ENCODE measurements around the gene MSANTD1. TPM values are rescaled to one million over a fixed set of nuclear protein-coding genes. Genes with fewer than 3 reads are reported as not detected.

MSANTD1 gene
- total and polyA plus RNA-seq, 2 donors (not counting 1 experiment from before 2014, with no cell fraction given) = 0.78 to 5.5 TPM

Other genes starting within 250 kb of the MSANTD1 start
- 0.84 TPM in 1 of 2 replicates, not detected in the other for gene HTT-AS, start 174.6 kb upstream of the MSANTD1 start, total RNA-seq
- not detected in 2 replicates for gene HTT-AS, start 174.6 kb upstream of the MSANTD1 start, polyA plus RNA-seq
- gene HTT, start 174.5 kb upstream of the MSANTD1 start, total RNA-seq = 182 and 195 TPM in 2 replicates
- 39.1 and 52.8 TPM in 2 replicates for gene HTT, start 174.5 kb upstream of the MSANTD1 start, polyA plus RNA-seq
- 13.1 and 13.9 TPM in 2 replicates for gene RGS12, start 43.9 kb downstream of the MSANTD1 start, total RNA-seq
- 2.8 and 3.5 TPM in 2 replicates for gene RGS12, start 43.9 kb downstream of the MSANTD1 start, polyA plus RNA-seq
- gene HGFAC, start 192.8 kb downstream of the MSANTD1 start, total RNA-seq = not detected in 2 replicates
- gene HGFAC, start 192.8 kb downstream of the MSANTD1 start, polyA plus RNA-seq = not detected in 2 replicates
- 21.1 and 24.1 TPM in 2 replicates for gene DOK7, start 214.1 kb downstream of the MSANTD1 start, total RNA-seq
- 14.2 and 24.8 TPM in 2 replicates for gene DOK7, start 214.1 kb downstream of the MSANTD1 start, polyA plus RNA-seq

Measured in B cell (primary cell).